Mesenchymal stem cell (in vitro differentiated cells and primary cell): ENCODE data around the gene AOC1.

Experiments used
- DNase-seq: peaks from one replicate; pipeline ENCODE4 v3.0.0-alpha.2; 2013
- H2AFZ ChIP-seq: one replicate; pipeline ENCODE4 v1.6.1; 2013; ENCODE audit warnings: low read depth, mild to moderate bottlenecking, control low read depth, inconsistent platforms, low read length, moderate library complexity
- H2AK5ac ChIP-seq: 2 replicates; pipeline ENCODE4 v1.6.1; 2013; ENCODE audit warnings: low read length, moderate library complexity, mild to moderate bottlenecking, inconsistent platforms; ENCODE audit not compliant: severe bottlenecking
- H2BK120ac ChIP-seq: one replicate; pipeline ENCODE4 v1.6.1; 2013; ENCODE audit warnings: low read depth, mild to moderate bottlenecking, inconsistent platforms, low read length, moderate library complexity
- H2BK12ac ChIP-seq, 2 experiments: one replicate each; pipeline ENCODE4 v1.6.1; 2013; ENCODE audit warnings: inconsistent platforms in 2 of 2, low read length in 2 of 2, mild to moderate bottlenecking in 2 of 2, moderate library complexity in 2 of 2, control low read depth in 1 of 2
- H2BK15ac ChIP-seq: one replicate; pipeline ENCODE4 v1.6.1; 2013; ENCODE audit warnings: mild to moderate bottlenecking, low read depth, inconsistent platforms; ENCODE audit not compliant: poor library complexity, severe bottlenecking
- H2BK5ac ChIP-seq: 2 replicates; pipeline ENCODE4 v1.6.1; 2013; ENCODE audit warnings: low read depth, mild to moderate bottlenecking, low read length, control low read depth, inconsistent platforms; ENCODE audit not compliant: poor library complexity, severe bottlenecking
- H3K14ac ChIP-seq, 2 experiments: one replicate each; pipeline ENCODE4 v1.6.1; 2013; ENCODE audit warnings: inconsistent platforms in 2 of 2, low read length in 2 of 2, control low read depth in 1 of 2, mild to moderate bottlenecking in 1 of 2, moderate library complexity in 1 of 2
- H3K18ac ChIP-seq, 2 experiments: one replicate each; pipeline ENCODE4 v1.6.1; 2013; ENCODE audit warnings: inconsistent platforms in 2 of 2, low read length in 2 of 2, control low read depth in 1 of 2, low read depth in 1 of 2, mild to moderate bottlenecking in 1 of 2
- H3K23ac ChIP-seq, 2 experiments: one replicate each; pipeline ENCODE4 v1.6.1; 2013; ENCODE audit warnings: inconsistent platforms in 2 of 2, low read length in 2 of 2, mild to moderate bottlenecking in 2 of 2, moderate library complexity in 2 of 2, control low read depth in 1 of 2
- H3K27ac ChIP-seq: 2 replicates; pipeline ENCODE4 v1.5.1; 2013; ENCODE audit warnings: mild to moderate bottlenecking, moderate library complexity, low read length, control low read depth, inconsistent platforms; ENCODE audit not compliant: poor library complexity, severe bottlenecking
- H3K27me3 ChIP-seq, 2 experiments: 2 replicates each; pipeline versions ENCODE4 v1.6.1 to v1.7.0; 2013; ENCODE audit warnings: low read length in 2 of 2, mild to moderate bottlenecking in 2 of 2, moderate library complexity in 2 of 2, control low read depth in 1 of 2, inconsistent platforms in 1 of 2; ENCODE audit not compliant: control insufficient read depth in 1 of 2, insufficient read depth in 1 of 2
- H3K36me3 ChIP-seq, 2 experiments: 2 replicates each; pipeline versions ENCODE4 v1.6.1 to v1.7.0; 2013; ENCODE audit warnings: low read length in 2 of 2, control low read depth in 1 of 2, inconsistent platforms in 1 of 2, low read depth in 1 of 2, mild to moderate bottlenecking in 1 of 2; ENCODE audit not compliant: insufficient read depth in 2 of 2, control insufficient read depth in 1 of 2
- H3K4ac ChIP-seq, 2 experiments: one replicate each; pipeline ENCODE4 v1.6.1; 2013; ENCODE audit warnings: inconsistent platforms in 2 of 2, low read length in 2 of 2, mild to moderate bottlenecking in 2 of 2, moderate library complexity in 2 of 2, control low read depth in 1 of 2, low read depth in 1 of 2
- H3K4me1 ChIP-seq: 2 replicates; pipeline ENCODE4 v1.6.1; 2013; ENCODE audit warnings: low read depth, low read length, control low read depth; ENCODE audit not compliant: control insufficient read depth, insufficient read depth
- H3K4me2 ChIP-seq: 2 replicates; pipeline ENCODE4 v1.6.1; 2013; ENCODE audit warnings: low read length, mild to moderate bottlenecking, inconsistent platforms; ENCODE audit not compliant: poor library complexity, severe bottlenecking
- H3K4me3 ChIP-seq, 2 experiments: 2 replicates each; pipeline versions ENCODE4 v1.5.1 to v1.7.0; 2013; ENCODE audit warnings: low read length in 2 of 2, mild to moderate bottlenecking in 2 of 2, control low read depth in 1 of 2, low read depth in 1 of 2; ENCODE audit not compliant: insufficient read depth in 1 of 2
- H3K79me1 ChIP-seq: replicated peaks from 2 replicates; pipeline ENCODE4 v1.6.1; 2013; ENCODE audit warnings: mild to moderate bottlenecking, control low read depth, low read length, inconsistent platforms; ENCODE audit not compliant: poor library complexity, severe bottlenecking
- H3K9ac ChIP-seq: 2 replicates; pipeline ENCODE4 v1.7.0; 2013; ENCODE audit warnings: mild to moderate bottlenecking, low read length, moderate library complexity
- H3K9me3 ChIP-seq: 2 replicates; pipeline ENCODE4 v1.7.0; 2013; ENCODE audit warnings: mild to moderate bottlenecking, low read length; ENCODE audit not compliant: control insufficient read depth
- H4K8ac ChIP-seq: one replicate; pipeline ENCODE4 v1.6.1; 2013; ENCODE audit warnings: inconsistent platforms, mild to moderate bottlenecking, low read length, moderate library complexity
- H4K91ac ChIP-seq: one replicate; pipeline ENCODE4 v1.6.1; 2013; ENCODE audit warnings: mild to moderate bottlenecking, low read length, inconsistent platforms
- WGBS: methylation state at CpG from one replicate; pipeline ENCODE4 v1.1.7; 2013; ENCODE audit warnings: mixed read lengths; 5-methylcytosine and 5-hydroxymethylcytosine counted together

AOC1 gene

GRCh38 chr7:150828384-150828783 is 23.9 kb upstream of the AOC1 start:
- no peak overlapping the region for H3K23ac ChIP-seq
- no peak overlapping the region for H3K9ac ChIP-seq
- no peaks in the 10 kb centered on the region for H3K36me3 ChIP-seq
- H2BK12ac ChIP-seq = no peak overlapping the region
- no peaks in the 10 kb centered on the region for H3K9me3 ChIP-seq
- no peak overlapping the region for H2BK5ac ChIP-seq
- no peak for DNase-seq
- H4K8ac ChIP-seq = no peak overlapping the region
- H3K4me2 ChIP-seq = no peak overlapping the region
- no peak overlapping the region for H2BK120ac ChIP-seq
- H2AFZ ChIP-seq = no peak overlapping the region
- H3K27ac ChIP-seq = no peak overlapping the region
- H3K14ac ChIP-seq = no peak overlapping the region
- H2BK15ac ChIP-seq = no peak overlapping the region
- no peak overlapping the region for H3K18ac ChIP-seq
- WGBS = 40% methylated on average over 1 of the region's 2 CpGs
- H3K4ac ChIP-seq = no peak overlapping the region
- no peaks in the 10 kb centered on the region for H3K27me3 ChIP-seq
- H4K91ac ChIP-seq = no peak overlapping the region
- no peaks in the 10 kb centered on the region for H3K79me1 ChIP-seq
- no peak overlapping the region for H2AK5ac ChIP-seq
- no peaks in the 10 kb centered on the region for H3K4me1 ChIP-seq
- H3K4me3 ChIP-seq = no peak overlapping the region

GRCh38 chr7:150829426-150829825 is 22.9 kb upstream of the AOC1 start:
- Histone ChIP-seq H2AK5ac (no peak overlapping the region), H3K4me1 (no peaks in the 10 kb centered on the region), H2BK15ac (no peak overlapping the region), H3K9ac (no peak overlapping the region), H3K23ac (no peak overlapping the region), H4K8ac (no peak overlapping the region), H4K91ac (no peak overlapping the region), H2BK120ac (no peak overlapping the region), H3K27ac (no peak overlapping the region), H3K18ac (no peak overlapping the region), H3K14ac (no peak overlapping the region), H3K36me3 (no peaks in the 10 kb centered on the region), H3K9me3 (no peaks in the 10 kb centered on the region), H3K79me1 (no peaks in the 10 kb centered on the region), H2BK12ac (no peak overlapping the region), H3K27me3 (no peaks in the 10 kb centered on the region), H2BK5ac (no peak overlapping the region), H2AFZ (no peak overlapping the region), H3K4ac (no peak overlapping the region), H3K4me3 (no peak overlapping the region), H3K4me2 (no peak overlapping the region)
- WGBS = 53% methylated on average over 1 of the region's 1 CpG
- DNase-seq = no peak

GRCh38 chr7:150830937-150831336 is 21.4 kb upstream of the AOC1 start:
- Histone ChIP-seq H4K91ac (no peak overlapping the region), H3K4ac (no peak overlapping the region), H2AFZ (no peak overlapping the region), H3K4me1 (no peaks in the 10 kb centered on the region), H2BK120ac (no peak overlapping the region), H3K18ac (no peak overlapping the region), H3K27me3 (no peaks in the 10 kb centered on the region), H3K27ac (no peak overlapping the region), H2BK12ac (no peak overlapping the region), H2AK5ac (no peak overlapping the region), H3K79me1 (no peaks in the 10 kb centered on the region), H3K36me3 (no peaks in the 10 kb centered on the region), H3K4me3 (no peak overlapping the region), H2BK5ac (no peak overlapping the region), H3K4me2 (no peak overlapping the region), H2BK15ac (no peak overlapping the region), H3K9ac (no peak overlapping the region), H4K8ac (no peak overlapping the region), H3K14ac (no peak overlapping the region), H3K23ac (no peak overlapping the region), H3K9me3 (no peaks in the 10 kb centered on the region)
- WGBS = 0% methylated on average over 1 of the region's 1 CpG
- DNase-seq = no peak

GRCh38 chr7:150831851-150832250 is 20.5 kb upstream of the AOC1 start:
- Histone ChIP-seq H2BK120ac (no peak overlapping the region), H3K23ac (no peak overlapping the region), H2BK12ac (no peak overlapping the region), H3K27me3 (no peaks in the 10 kb centered on the region), H3K4ac (no peak overlapping the region), H3K4me3 (no peak overlapping the region), H3K4me2 (no peak overlapping the region), H3K36me3 (no peaks in the 10 kb centered on the region), H3K9me3 (no peaks in the 10 kb centered on the region), H2AFZ (no peak overlapping the region), H3K4me1 (no peaks in the 10 kb centered on the region), H3K27ac (no peak overlapping the region), H2BK15ac (no peak overlapping the region), H3K79me1 (no peaks in the 10 kb centered on the region), H3K18ac (no peak overlapping the region), H4K8ac (no peak overlapping the region), H3K14ac (no peak overlapping the region), H4K91ac (no peak overlapping the region), H3K9ac (no peak overlapping the region), H2BK5ac (no peak overlapping the region), H2AK5ac (no peak overlapping the region)
- DNase-seq = no peak
- WGBS = 62% methylated on average over 1 of the region's 1 CpG
